GM11168 (cell line): ENCODE results near the gene VEGFB.
"Not testable (repeated sequence)": the region's sequence is repeated elsewhere in the genome, so short reads cannot be mapped to it uniquely, and the experiment has no call there.

Experiments used
- in situ Hi-C: fragments of 300-500 bp; cut with MboI; formaldehyde crosslinking; loops from one replicate; pipeline ENCODE4 v1.12.0; 2022; ENCODE audit warnings: low sequenced_read_pairs; ENCODE audit not compliant: unreplicated experiment

VEGFB gene

GRCh38 chr11:64245401-64245796 lies 11.0 kb downstream of the VEGFB start:
- in situ Hi-C loops, result no loop called here

GRCh38 chr11:64245797-64246620 lies 11.6 kb downstream of the VEGFB start:
- in situ Hi-C loops, result no loop called here

GRCh38 chr11:64246621-64246870 lies 12.2 kb downstream of the VEGFB start:
- in situ Hi-C loops, result not testable (repeated sequence)

GRCh38 chr11:64246871-64247728 lies 12.7 kb downstream of the VEGFB start, which contains the start of gene PPP1R14B:
TSS of gene PPP1R14B (minus strand) at chr11:64246943. CDS start at chr11:64246673, 270 bp downstream.
- in situ Hi-C loops, result no loop called here

- in situ Hi-C loops, result no loop called here
These were observed 13.5 kb downstream of the VEGFB start for GRCh38 chr11:64247729-64248531.

- in situ Hi-C loops, result no loop called here
These were observed 14.2 kb downstream of the VEGFB start for GRCh38 chr11:64248578-64248977.

GRCh38 chr11:64249038-64249437 lies 14.7 kb downstream of the VEGFB start:
- in situ Hi-C loops, result no loop called here

GRCh38 chr11:64249563-64250414 lies 15.4 kb downstream of the VEGFB start:
- in situ Hi-C loops, result no loop called here

GRCh38 chr11:64250415-64251015 lies 16.1 kb downstream of the VEGFB start:
- in situ Hi-C loops, result no loop called here

GRCh38 chr11:64251016-64251752 lies 16.8 kb downstream of the VEGFB start, which contains the start of gene PLCB3:
TSS of gene PLCB3 (plus strand) at chr11:64251530. CDS start at chr11:64251650, 120 bp downstream.
- in situ Hi-C loops, result no loop called here

- in situ Hi-C loops, result no loop called here
These were observed 17.3 kb downstream of the VEGFB start for GRCh38 chr11:64251753-64252002.

- in situ Hi-C loops, result no loop called here
These were observed 17.9 kb downstream of the VEGFB start for GRCh38 chr11:64252003-64252872.

- in situ Hi-C loops, result no loop called here
These were observed 18.7 kb downstream of the VEGFB start for GRCh38 chr11:64253043-64253442.

- in situ Hi-C loops, result no loop called here
These were observed 19.1 kb downstream of the VEGFB start for GRCh38 chr11:64253481-64253880.

GRCh38 chr11:64254326-64254725 lies 19.9 kb downstream of the VEGFB start:
- in situ Hi-C loops, result no loop called here

- in situ Hi-C loops, result no loop called here
These were observed 21.0 kb downstream of the VEGFB start for GRCh38 chr11:64255135-64256128.

- in situ Hi-C loops, result no loop called here
These were observed 21.9 kb downstream of the VEGFB start for GRCh38 chr11:64256300-64256699.
